GM10248 (cell line): ENCODE measurements around the gene HOXB9.

Source experiments
- CTCF ChIA-PET: fragments of 300-600 bp; sonication (Branson Sonifier 250); formaldehyde crosslinking; extraction: SDS; loops from one replicate; lab custom pipeline; 2021; ENCODE audit warnings: antibody characterized with exemption; lab: Yijun Ruan, JAX
- POLR2A ChIA-PET: fragments of 350-650 bp; sonication (Branson Sonifier 250); formaldehyde crosslinking; extraction: SDS; loops from one replicate; lab custom pipeline; 2020; ENCODE audit warnings: antibody characterized with exemption; lab: Yijun Ruan, JAX
- DNase-seq: peaks from one replicate; pipeline ENCODE4 v3.0.0; 2012; ENCODE audit errors: extremely low spot score
- CTCF ChIP-seq: IDR thresholded peaks from 2 replicates; pipeline ENCODE4 v1.5.1; 2012; ENCODE audit warnings: mild to moderate bottlenecking, low read depth; ENCODE audit errors: extremely low read depth, missing control alignments, control extremely low read depth

Gene HOXB9

GRCh38 chr17:48629411-48629759 is 3.2 kb upstream of the HOXB9 start:
- POLR2A ChIA-PET: no interaction called here
- CTCF ChIA-PET: interaction anchor here (1.6 to 2.4 kb wide), 4 partner anchors 11 to 175 kb away, joined by 4 to 16 read pairs (median 5); no protein-coding TSS in a partner anchor
- TF ChIP-seq CTCF: no peak
- DNase-seq: no peak

- CTCF ChIA-PET: interaction anchor here (1.6 to 6.1 kb wide), 5 partner anchors 11 to 175 kb away, joined by 4 to 31 read pairs (median 6); partner anchors contain the start of gene HOXB8
- POLR2A ChIA-PET: no interaction called here
- DNase-seq: no peak
- no peak for TF ChIP-seq CTCF
Observed at GRCh38 chr17:48628649-48629410, 2.7 kb upstream of the HOXB9 start.

- POLR2A ChIA-PET: no interaction called here
- TF ChIP-seq CTCF: no peak
- DNase-seq: no peak
- CTCF ChIA-PET: interaction anchor here (1.7 to 6.1 kb wide), 4 partner anchors 9 to 13 kb away, joined by 6 to 31 read pairs (median 22); partner anchors contain the start of gene HOXB8
Observed at GRCh38 chr17:48627623-48628521, 1.7 kb upstream of the HOXB9 start.

GRCh38 chr17:48627118-48627597 is 1.0 kb upstream of the HOXB9 start:
- CTCF ChIA-PET: interaction anchor here (3.2 to 6.1 kb wide), 2 partner anchors 9 to 13 kb away, joined by 28 to 31 read pairs; partner anchors contain the start of gene HOXB8
- TF ChIP-seq CTCF: no peak
- DNase-seq: no peak
- POLR2A ChIA-PET: no interaction called here

GRCh38 chr17:48625495-48626244 is 488 bp downstream of the HOXB9 start:
- CTCF ChIA-PET: interaction anchor here (0.8 to 6.1 kb wide), 15 partner anchors 11 to 599 kb away, joined by 3 to 31 read pairs (median 4); partner anchors contain the start of genes HOXB3 and HOXB8
- POLR2A ChIA-PET: no interaction called here
- peak; percentile 69 for DNase-seq
- TF ChIP-seq CTCF: no peak
